Stromal cell of bone marrow (primary cell): Measurements from ENCODE around the gene CCDC88A.
"Not testable (repeated sequence)": the region's sequence is repeated elsewhere in the genome, so short reads cannot be mapped to it uniquely, and the experiment has no call there.

Experiments
- DNase-seq: peaks from one replicate; pipeline ENCODE4 v3.0.0-alpha.2; 2012; ENCODE audit warnings: low read depth

Gene CCDC88A

GRCh38 chr2:55296393-55296792 is 123.3 kb downstream of the CCDC88A start:
- DNase-seq, result no peak

- no peak for DNase-seq
Observed at GRCh38 chr2:55283083-55283482, 136.6 kb downstream of the CCDC88A start.

- DNase-seq, result peak; percentile 72
Observed at GRCh38 chr2:55282110-55282917, 137.3 kb downstream of the CCDC88A start.

GRCh38 chr2:55280851-55281546 is 138.7 kb downstream of the CCDC88A start:
- not testable (repeated sequence) for DNase-seq

GRCh38 chr2:55279859-55280424 is 139.7 kb downstream of the CCDC88A start:
- DNase-seq, result not testable (repeated sequence)

GRCh38 chr2:55279214-55279835 is 140.3 kb downstream of the CCDC88A start:
- DNase-seq, result not testable (repeated sequence)

GRCh38 chr2:55277310-55277709 is 142.3 kb downstream of the CCDC88A start:
- no peak for DNase-seq

GRCh38 chr2:55274346-55274745 is 145.3 kb downstream of the CCDC88A start:
- DNase-seq, result not testable (repeated sequence)

- no peak for DNase-seq
Observed at GRCh38 chr2:55269645-55269990, 150.0 kb downstream of the CCDC88A start.

GRCh38 chr2:55268907-55269644 is 150.6 kb downstream of the CCDC88A start, which contains the start of gene MTIF2:
MTIF2 (minus strand) TSS chr2:55269231; CDS start chr2:55263858, 5,373 bp downstream.
- peak; percentile 85 for DNase-seq

GRCh38 chr2:55268288-55268906 is 151.3 kb downstream of the CCDC88A start:
- no peak for DNase-seq

- DNase-seq, result not testable (repeated sequence)
Observed at GRCh38 chr2:55259586-55259985, 160.1 kb downstream of the CCDC88A start.

- no peak for DNase-seq
Observed at GRCh38 chr2:55252832-55253231, 166.8 kb downstream of the CCDC88A start.

GRCh38 chr2:55247025-55247424 is 172.6 kb downstream of the CCDC88A start:
- no peak for DNase-seq

GRCh38 chr2:55245411-55245810 is 174.2 kb downstream of the CCDC88A start:
- DNase-seq, result no peak

GRCh38 chr2:55242617-55243016 is 177.0 kb downstream of the CCDC88A start:
- DNase-seq, result no peak

GRCh38 chr2:55241582-55241981 is 178.1 kb downstream of the CCDC88A start:
- not testable (repeated sequence) for DNase-seq

GRCh38 chr2:55239656-55240222 is 179.9 kb downstream of the CCDC88A start:
- DNase-seq, result no peak
